Prostate gland (tissue), 2 donors: ENCODE measurements around the gene ATAD2B.

Experiments
- POLR2AphosphoS5 ChIP-seq: sonication (generic); formaldehyde crosslinking; IDR thresholded peaks from one replicate; pipeline ENCODE4 v1.6.1; 2017; ENCODE audit warnings: antibody characterized with exemption
- TF ChIP-seq, protein P1 (sequence below), 4 experiments: fragments of 200-600 bp in 2 of 4; fragments of 450-650 bp in 2 of 4; sonication (generic) in 2 of 4; IDR thresholded peaks; 1 replicate in 3 of 4; 2 replicates in 1 of 4; pipeline ENCODE4 v1.5.1; 2016 to 2019; ENCODE audit warnings: antibody characterized with exemption in 4 of 4, mild to moderate bottlenecking in 2 of 4, moderate library complexity in 2 of 4

DNA sequence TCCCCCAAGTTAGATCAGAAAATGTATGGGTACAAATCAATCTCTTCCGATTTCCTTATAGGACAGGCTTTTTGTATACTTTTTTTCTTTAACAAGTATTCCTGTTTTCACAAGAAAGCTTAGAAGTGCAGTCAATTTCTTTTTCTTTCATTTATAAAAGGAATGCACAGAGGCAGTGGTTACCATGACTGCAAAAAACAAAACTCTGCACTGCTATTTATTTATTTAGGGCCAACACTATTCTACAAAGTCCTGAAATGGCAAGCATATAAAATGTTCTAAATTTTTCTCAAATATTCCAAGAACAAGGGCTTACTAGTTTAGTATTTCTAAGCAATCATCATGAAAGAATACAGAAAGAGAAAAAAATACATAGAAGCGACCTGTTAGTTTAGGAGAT is 22.2 kb downstream of the ATAD2B start:
- TF ChIP-seq, protein P1, sequence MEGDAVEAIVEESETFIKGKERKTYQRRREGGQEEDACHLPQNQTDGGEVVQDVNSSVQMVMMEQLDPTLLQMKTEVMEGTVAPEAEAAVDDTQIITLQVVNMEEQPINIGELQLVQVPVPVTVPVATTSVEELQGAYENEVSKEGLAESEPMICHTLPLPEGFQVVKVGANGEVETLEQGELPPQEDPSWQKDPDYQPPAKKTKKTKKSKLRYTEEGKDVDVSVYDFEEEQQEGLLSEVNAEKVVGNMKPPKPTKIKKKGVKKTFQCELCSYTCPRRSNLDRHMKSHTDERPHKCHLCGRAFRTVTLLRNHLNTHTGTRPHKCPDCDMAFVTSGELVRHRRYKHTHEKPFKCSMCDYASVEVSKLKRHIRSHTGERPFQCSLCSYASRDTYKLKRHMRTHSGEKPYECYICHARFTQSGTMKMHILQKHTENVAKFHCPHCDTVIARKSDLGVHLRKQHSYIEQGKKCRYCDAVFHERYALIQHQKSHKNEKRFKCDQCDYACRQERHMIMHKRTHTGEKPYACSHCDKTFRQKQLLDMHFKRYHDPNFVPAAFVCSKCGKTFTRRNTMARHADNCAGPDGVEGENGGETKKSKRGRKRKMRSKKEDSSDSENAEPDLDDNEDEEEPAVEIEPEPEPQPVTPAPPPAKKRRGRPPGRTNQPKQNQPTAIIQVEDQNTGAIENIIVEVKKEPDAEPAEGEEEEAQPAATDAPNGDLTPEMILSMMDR (IDR thresholded peaks at IDR 0.05): no peak
- no peak for TF ChIP-seq POLR2AphosphoS5
